Fibroblast of gingiva (primary cell): ENCODE measurements around the gene CRYL1.
"Not testable (repeated sequence)": the region's sequence is repeated elsewhere in the genome, so short reads cannot be mapped to it uniquely, and the experiment has no call there.

Source experiments
- DNase-seq: peaks from one replicate; pipeline ENCODE4 v3.0.0-alpha.2; 2011; ENCODE audit warnings: low read depth

Gene CRYL1

DNA sequence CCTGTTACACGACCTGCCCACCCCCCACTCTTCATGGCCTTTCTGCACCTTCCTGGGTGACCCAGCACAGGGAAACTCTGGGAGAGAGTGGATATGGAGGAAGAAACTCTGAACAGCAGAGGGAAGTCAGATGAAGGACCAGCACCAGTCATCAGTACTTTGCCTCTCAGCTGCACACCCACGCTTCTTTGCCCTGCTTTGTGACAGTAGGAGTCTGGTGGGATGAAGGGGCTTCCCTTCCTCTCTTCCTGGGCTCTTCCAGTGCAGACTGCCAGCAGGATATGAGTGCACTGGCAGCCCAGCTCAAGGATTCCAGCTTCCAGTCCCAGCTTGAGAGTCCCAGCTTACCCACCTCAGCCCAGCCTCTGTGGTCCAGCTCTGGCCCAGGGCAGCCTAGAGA is 68.9 kb downstream of the CRYL1 start:
- no peak for DNase-seq

DNA sequence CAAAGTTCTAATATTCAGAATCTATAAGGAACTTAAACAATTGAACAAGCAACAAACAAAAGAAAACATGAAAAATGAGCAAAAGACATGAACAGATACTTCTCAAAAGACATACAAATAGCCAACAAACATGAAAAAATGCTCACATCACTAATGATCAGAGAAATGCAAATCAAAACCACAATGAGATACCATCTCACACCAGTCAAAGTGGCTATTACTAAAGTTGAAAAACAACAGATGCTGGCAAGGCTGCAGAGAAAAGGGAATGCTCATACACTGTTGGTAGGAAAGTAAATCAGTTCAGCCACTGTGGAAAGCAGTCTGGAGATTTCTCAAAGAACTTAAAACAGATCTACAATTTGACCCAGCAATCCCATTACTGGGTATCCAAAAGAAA is 74.3 kb downstream of the CRYL1 start:
- DNase-seq: no peak

- DNase-seq: no peak
Observed at GRCh38 chr13:20448470-20448869, 77.2 kb downstream of the CRYL1 start.

DNA sequence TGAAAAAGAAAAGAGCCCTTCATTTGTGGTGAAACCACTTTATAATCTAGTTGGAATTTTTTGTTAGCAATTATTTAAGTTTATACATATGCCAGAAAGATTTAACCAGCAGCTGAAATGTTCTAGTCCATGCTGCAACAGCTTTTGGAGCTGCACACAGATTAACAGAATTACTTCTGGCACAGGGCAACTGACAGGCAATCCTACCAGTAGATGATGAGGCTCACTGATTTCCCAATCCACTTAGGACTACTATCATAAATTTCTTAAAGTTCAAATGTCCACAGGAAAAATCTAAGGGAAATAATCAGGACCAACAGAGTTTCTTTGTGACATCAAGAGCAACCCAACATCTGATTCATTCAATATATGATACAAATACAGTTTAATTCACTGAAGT is 78.8 kb downstream of the CRYL1 start:
- peak; percentile 43 for DNase-seq

- no peak for DNase-seq
Observed at GRCh38 chr13:20446405-20446804, 79.3 kb downstream of the CRYL1 start.

DNA sequence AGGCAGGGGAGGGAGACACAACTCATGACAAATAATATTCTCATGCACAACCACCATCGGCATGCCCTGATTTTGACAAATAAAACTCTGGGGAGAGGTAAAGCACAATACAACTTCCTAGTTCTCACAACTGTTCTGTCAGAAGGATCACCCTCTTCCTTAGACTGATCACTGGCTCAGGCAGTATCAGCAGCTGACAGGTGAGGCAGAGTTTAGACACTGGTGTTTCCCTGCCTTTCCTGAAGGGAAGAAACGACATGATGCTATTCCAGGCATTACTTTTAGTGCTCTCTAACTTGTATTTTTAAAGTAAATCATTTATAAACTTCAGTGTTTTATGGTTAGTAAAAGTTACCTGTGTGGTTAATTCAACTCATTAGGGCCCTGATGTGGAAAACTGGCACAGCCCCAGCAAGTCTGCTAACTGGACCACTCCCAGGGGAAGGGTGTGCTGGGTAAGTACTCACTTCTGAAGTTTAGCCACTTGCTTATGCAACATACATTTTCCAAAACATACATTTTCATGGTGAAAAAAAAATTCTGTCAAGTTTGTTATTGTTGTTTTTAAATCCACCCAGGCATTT is 82.8 kb downstream of the CRYL1 start:
- no peak for DNase-seq

GRCh38 chr13:20442375-20442774 is 83.3 kb downstream of the CRYL1 start:
- no peak for DNase-seq

- DNase-seq: no peak
Observed at GRCh38 chr13:20441879-20442278, 83.8 kb downstream of the CRYL1 start.

GRCh38 chr13:20441056-20441455 is 84.6 kb downstream of the CRYL1 start:
- DNase-seq: no peak

DNA sequence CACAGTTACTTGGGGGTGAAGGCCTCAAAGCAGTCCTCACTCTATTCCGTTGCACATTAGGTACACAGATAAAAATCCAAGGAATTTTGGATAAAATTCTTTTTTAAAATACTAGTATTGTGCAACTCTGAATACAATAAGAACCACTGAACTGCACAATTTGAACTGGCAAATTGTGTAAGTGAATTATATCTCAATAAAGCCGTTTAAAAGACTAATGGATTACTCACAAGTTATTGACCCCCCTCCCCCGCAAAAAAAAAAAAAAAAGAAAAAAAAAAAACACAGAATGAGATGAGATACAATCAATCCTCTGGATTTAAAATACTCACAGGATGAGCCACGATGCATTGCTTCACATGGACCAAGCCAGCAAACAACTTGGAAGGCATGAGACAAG is 86.4 kb downstream of the CRYL1 start:
- DNase-seq: no peak

DNA sequence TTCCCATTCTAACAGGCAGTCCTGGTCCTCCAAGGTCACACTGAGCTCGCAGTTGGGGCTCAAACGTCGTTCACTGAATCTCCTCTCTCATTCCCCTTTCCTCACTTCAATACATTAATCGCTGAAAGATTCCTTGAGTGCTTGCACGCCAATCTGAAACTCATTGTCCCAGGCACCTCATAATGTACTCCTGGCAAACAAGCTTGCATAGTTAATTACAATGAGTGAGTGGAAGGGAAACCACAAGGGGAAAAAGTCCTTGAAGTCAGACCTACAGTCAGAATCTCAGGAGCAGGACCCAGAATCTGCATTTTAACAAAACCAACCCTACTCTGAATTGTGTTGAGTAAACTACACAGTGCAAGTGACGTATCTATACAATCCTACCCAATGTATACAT is 86.9 kb downstream of the CRYL1 start:
- DNase-seq: no peak

- DNase-seq: no peak
Observed at GRCh38 chr13:20436505-20436904, 89.2 kb downstream of the CRYL1 start.

- DNase-seq: no peak
Observed at GRCh38 chr13:20435616-20436368, 89.9 kb downstream of the CRYL1 start.

- not testable (repeated sequence) for DNase-seq
Observed at GRCh38 chr13:20434210-20434609, 91.4 kb downstream of the CRYL1 start.

GRCh38 chr13:20431687-20432384 is 93.8 kb downstream of the CRYL1 start:
- no peak for DNase-seq

DNA sequence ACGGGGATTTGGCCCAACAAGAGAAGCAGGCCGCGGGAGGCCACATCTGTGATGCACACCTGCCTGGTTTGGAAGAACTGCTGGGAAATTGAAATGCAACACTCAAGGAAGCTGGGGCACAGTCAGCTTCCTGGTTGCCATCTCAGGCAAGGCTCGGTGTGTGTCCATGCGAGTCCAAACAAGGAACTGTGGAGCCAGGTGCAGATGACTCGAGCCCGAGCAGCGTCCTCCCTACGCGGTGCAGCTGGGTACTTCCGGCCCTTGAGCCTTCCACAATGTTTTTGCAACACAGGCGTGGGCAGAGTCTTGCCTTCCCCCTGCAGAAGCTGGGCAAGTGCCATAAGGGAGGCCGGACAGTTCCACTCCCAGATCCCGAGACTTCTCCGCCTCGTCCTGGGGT is 94.6 kb downstream of the CRYL1 start:
- no peak for DNase-seq

DNA sequence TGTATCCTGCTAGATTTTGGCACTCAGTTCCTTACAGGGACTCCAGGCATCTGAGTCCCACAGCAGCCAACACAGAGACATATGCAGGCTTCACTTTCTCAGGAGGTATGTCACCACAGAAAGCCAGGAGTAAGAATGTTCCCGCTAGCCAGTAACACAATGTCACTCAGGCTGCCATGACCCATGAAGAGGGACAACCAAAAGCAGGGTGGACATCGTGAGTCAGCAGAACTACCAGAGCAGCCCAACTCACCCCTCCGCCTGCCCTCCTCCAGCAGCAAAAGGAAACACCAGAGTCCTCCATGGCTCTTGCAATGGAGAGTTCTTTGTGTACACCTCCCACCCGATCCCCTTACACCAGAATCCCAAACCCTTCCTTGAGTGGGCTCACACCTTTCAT is 95.4 kb downstream of the CRYL1 start:
- DNase-seq: no peak

- no peak for DNase-seq
Observed at GRCh38 chr13:20429682-20430081, 96.0 kb downstream of the CRYL1 start.

GRCh38 chr13:20428666-20429644 is 96.7 kb downstream of the CRYL1 start:
- DNase-seq: no peak

DNA sequence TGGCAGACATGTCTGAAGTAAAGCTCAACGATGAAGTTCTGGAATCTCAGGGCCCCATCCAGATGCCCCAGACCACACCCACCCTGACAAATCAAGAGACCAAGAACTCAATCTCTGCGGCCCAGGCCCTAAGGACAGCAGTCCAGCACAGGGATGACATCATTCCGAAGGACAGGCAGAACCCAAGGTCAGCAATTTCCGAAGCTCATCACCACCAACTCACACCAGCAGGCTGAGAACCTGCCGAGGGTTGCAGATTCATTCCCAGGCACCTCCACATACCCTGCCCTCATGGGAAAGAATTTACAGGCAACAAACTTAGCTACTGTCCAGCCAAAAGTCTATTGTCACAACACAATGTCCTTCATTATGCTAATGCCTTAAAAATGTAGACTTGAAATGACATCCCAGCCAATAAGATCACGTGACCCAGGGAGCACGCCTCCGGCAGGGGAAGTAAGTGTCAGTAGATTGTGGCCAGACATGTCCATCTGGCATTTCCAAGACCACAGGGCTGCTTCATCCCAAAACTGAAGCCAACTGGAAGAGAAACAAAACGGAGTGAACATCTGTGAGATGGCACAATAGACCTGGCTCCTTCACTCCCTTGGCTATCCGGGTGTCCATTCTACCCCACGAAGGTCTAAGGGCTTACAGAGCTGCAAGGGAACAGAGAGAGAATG is 98.8 kb downstream of the CRYL1 start:
- peak; percentile 12 for DNase-seq

- DNase-seq: no peak
Observed at GRCh38 chr13:20425819-20426219, 99.8 kb downstream of the CRYL1 start.

DNA sequence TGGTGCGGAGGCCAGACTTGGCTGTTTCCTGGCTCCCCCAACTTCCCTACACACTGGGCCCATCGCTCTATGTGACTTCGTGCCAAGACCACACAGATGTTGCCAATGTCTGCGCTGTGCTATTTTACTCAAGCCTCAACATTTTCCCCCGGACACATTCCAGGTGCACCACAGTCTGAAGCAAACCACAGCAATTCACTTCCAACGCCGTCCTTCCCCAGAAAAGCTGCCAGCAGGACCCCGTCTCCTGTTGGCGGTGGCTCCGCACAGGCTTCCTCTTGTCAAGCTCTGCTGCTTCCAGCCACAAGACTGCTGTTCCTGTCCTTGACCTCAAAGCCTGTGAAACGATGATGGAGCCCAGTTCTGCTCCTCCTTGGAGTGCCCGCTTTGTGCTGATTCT is 100.7 kb downstream of the CRYL1 start:
- DNase-seq: no peak
